Parathyroid adenoma (tissue), 2 donors: ENCODE results near the gene PACS1.
"Not testable (repeated sequence)": the region's sequence is repeated elsewhere in the genome, so short reads cannot be mapped to it uniquely, and the experiment has no call there.

Experiments
- H2AFZ ChIP-seq: fragments of 300-600 bp; sonication (generic); one replicate; pipeline ENCODE4 v1.7.0; 2017; ENCODE audit warnings: antibody characterized with exemption, mild to moderate bottlenecking
- H3K27ac ChIP-seq: fragments of 300-600 bp; sonication (generic); one replicate; pipeline ENCODE4 v1.7.0; 2017
- H3K27me3 ChIP-seq: fragments of 300-600 bp; sonication (generic); one replicate; pipeline ENCODE4 v1.7.0; 2017; ENCODE audit warnings: low read length; ENCODE audit not compliant: control insufficient read depth, insufficient read depth
- H3K36me3 ChIP-seq: fragments of 300-600 bp; sonication (generic); one replicate; pipeline ENCODE4 v1.7.0; 2017; ENCODE audit warnings: low read length; ENCODE audit not compliant: control insufficient read depth, insufficient read depth
- H3K4me1 ChIP-seq: fragments of 300-600 bp; sonication (generic); one replicate; pipeline ENCODE4 v1.7.0; 2017; ENCODE audit warnings: control low read depth
- H3K4me2 ChIP-seq: fragments of 300-600 bp; sonication (generic); one replicate; pipeline ENCODE4 v1.7.0; 2017; ENCODE audit warnings: low read length
- H3K4me3 ChIP-seq: fragments of 300-600 bp; sonication (generic); one replicate; pipeline ENCODE4 v1.7.0; 2017; ENCODE audit warnings: low read depth, low read length
- H3K79me2 ChIP-seq: fragments of 300-600 bp; sonication (generic); one replicate; pipeline ENCODE4 v1.7.0; 2017; ENCODE audit warnings: control low read depth
- H3K9ac ChIP-seq: fragments of 300-600 bp; sonication (generic); one replicate; pipeline ENCODE4 v1.7.0; 2017; ENCODE audit warnings: mild to moderate bottlenecking
- H3K9me3 ChIP-seq: fragments of 300-600 bp; sonication (generic); one replicate; pipeline ENCODE4 v1.7.0; 2017; ENCODE audit warnings: low read length; ENCODE audit not compliant: control insufficient read depth
- TF ChIP-seq, protein P1 (sequence below): fragments of 300-600 bp; sonication (generic); IDR thresholded peaks from one replicate; pipeline ENCODE4 v1.7.0; 2017; ENCODE audit warnings: antibody characterized with exemption, mild to moderate bottlenecking
- donor health status: primary hyperparathyroidism.

PACS1 gene

GRCh38 chr11:66247295-66247694 is 177.2 kb downstream of the PACS1 start:
- Histone ChIP-seq H3K4me3 (no peak overlapping the region), H3K79me2 (no peaks in the 10 kb centered on the region), H3K27ac (no peak overlapping the region), H3K9ac (no peak overlapping the region), H2AFZ (no peak overlapping the region), H3K36me3 (no peaks in the 10 kb centered on the region), H3K4me1 (no peaks in the 10 kb centered on the region), H3K27me3 (no peaks in the 10 kb centered on the region), H3K4me2 (no peak overlapping the region), H3K9me3 (no peaks in the 10 kb centered on the region)
- TF ChIP-seq, protein P1, sequence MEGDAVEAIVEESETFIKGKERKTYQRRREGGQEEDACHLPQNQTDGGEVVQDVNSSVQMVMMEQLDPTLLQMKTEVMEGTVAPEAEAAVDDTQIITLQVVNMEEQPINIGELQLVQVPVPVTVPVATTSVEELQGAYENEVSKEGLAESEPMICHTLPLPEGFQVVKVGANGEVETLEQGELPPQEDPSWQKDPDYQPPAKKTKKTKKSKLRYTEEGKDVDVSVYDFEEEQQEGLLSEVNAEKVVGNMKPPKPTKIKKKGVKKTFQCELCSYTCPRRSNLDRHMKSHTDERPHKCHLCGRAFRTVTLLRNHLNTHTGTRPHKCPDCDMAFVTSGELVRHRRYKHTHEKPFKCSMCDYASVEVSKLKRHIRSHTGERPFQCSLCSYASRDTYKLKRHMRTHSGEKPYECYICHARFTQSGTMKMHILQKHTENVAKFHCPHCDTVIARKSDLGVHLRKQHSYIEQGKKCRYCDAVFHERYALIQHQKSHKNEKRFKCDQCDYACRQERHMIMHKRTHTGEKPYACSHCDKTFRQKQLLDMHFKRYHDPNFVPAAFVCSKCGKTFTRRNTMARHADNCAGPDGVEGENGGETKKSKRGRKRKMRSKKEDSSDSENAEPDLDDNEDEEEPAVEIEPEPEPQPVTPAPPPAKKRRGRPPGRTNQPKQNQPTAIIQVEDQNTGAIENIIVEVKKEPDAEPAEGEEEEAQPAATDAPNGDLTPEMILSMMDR: no peak

DNA sequence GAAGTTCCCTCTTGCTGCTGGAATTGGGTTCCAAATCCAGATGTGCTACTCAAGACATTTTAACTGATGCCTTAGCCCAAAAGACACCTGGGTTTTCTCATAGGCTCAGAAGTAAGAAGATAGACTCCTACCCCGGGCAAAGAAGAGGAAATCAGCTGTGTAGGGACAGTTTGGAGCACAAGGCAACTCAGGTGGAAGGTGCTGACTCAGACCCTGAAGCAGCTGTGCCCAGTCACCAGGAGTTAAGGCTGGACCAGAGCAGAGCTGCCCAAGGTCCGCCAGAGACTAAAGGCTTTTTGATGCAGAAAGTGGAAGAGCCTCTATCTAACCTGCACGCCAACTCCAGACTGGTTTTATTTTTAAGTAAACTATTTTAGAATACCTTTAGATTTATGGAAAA is 177.7 kb downstream of the PACS1 start:
- Histone ChIP-seq H3K4me2 (no peak overlapping the region), H3K79me2 (no peaks in the 10 kb centered on the region), H3K36me3 (no peaks in the 10 kb centered on the region), H3K4me3 (no peak overlapping the region), H3K9ac (no peak overlapping the region), H3K4me1 (no peaks in the 10 kb centered on the region), H3K27me3 (no peaks in the 10 kb centered on the region), H2AFZ (no peak overlapping the region), H3K9me3 (no peaks in the 10 kb centered on the region), H3K27ac (no peak overlapping the region)
- TF ChIP-seq, protein P1: no peak

GRCh38 chr11:66248903-66249302 is 178.8 kb downstream of the PACS1 start:
- no peak overlapping the region for H2AFZ ChIP-seq
- H3K36me3 ChIP-seq: no peaks in the 10 kb centered on the region
- H3K27me3 ChIP-seq: no peaks in the 10 kb centered on the region
- no peak overlapping the region for H3K9ac ChIP-seq
- no peaks in the 10 kb centered on the region for H3K79me2 ChIP-seq
- H3K4me1 ChIP-seq: no peaks in the 10 kb centered on the region
- no peak overlapping the region for H3K4me3 ChIP-seq
- TF ChIP-seq, protein P1: no peak
- no peak overlapping the region for H3K27ac ChIP-seq
- H3K9me3 ChIP-seq: no peaks in the 10 kb centered on the region
- H3K4me2 ChIP-seq: no peak overlapping the region

DNA sequence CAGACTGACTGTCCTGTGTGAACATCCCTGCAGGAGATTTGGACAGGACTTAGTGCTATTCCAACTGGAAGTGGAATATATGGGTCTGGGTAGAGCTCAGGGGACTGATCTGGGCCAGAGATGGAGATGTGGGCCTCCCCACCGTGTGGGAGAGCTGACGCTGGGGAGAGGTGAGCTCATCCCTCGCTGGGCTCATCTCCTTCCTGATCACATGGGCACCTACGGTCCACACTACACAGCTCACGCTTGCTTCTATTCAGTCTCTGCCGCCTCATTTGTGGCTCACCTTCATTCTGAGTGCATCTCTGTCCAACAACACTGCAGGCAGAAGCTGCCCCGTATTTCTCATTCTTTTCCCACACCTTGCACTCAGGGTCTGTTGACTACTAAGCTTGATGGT is 181.7 kb downstream of the PACS1 start:
- Histone ChIP-seq H3K9ac (no peak overlapping the region), H3K4me2 (no peak overlapping the region), H3K4me3 (no peak overlapping the region), H3K36me3 (no peaks in the 10 kb centered on the region), H3K9me3 (no peaks in the 10 kb centered on the region), H2AFZ (no peak overlapping the region), H3K27ac (no peak overlapping the region), H3K27me3 (no peaks in the 10 kb centered on the region), H3K4me1 (no peaks in the 10 kb centered on the region), H3K79me2 (no peaks in the 10 kb centered on the region)
- TF ChIP-seq, protein P1: no peak

- not testable (repeated sequence) for H3K4me1 ChIP-seq, H3K4me3 ChIP-seq, H2AFZ ChIP-seq, H3K79me2 ChIP-seq, H3K9me3 ChIP-seq, H3K27ac ChIP-seq, H3K36me3 ChIP-seq, H3K27me3 ChIP-seq, H3K9ac ChIP-seq, H3K4me2 ChIP-seq
Measured at GRCh38 chr11:66253081-66253480, 183.0 kb downstream of the PACS1 start.
